Upper lobe of left lung (tissue), 4 donors: Measurements from ENCODE around the gene PMVK.

Experiments
- POLR2A ChIP-seq, 4 donors: fragments of 450-650 bp; IDR thresholded peaks; one replicate each; pipeline ENCODE4 v1.5.1; 2016 to 2017; ENCODE audit warnings: antibody characterized with exemption in 4 of 4, mild to moderate bottlenecking in 2 of 4
- TF ChIP-seq, protein P1 (sequence below), 6 experiments: fragments of 450-650 bp in 4 of 6; fragments of 200-600 bp in 2 of 6; sonication (generic) in 2 of 6; IDR thresholded peaks; one replicate each; pipeline ENCODE4 v1.5.1; 2016 to 2019; ENCODE audit warnings: antibody characterized with exemption in 6 of 6

- TF ChIP-seq, protein P1, sequence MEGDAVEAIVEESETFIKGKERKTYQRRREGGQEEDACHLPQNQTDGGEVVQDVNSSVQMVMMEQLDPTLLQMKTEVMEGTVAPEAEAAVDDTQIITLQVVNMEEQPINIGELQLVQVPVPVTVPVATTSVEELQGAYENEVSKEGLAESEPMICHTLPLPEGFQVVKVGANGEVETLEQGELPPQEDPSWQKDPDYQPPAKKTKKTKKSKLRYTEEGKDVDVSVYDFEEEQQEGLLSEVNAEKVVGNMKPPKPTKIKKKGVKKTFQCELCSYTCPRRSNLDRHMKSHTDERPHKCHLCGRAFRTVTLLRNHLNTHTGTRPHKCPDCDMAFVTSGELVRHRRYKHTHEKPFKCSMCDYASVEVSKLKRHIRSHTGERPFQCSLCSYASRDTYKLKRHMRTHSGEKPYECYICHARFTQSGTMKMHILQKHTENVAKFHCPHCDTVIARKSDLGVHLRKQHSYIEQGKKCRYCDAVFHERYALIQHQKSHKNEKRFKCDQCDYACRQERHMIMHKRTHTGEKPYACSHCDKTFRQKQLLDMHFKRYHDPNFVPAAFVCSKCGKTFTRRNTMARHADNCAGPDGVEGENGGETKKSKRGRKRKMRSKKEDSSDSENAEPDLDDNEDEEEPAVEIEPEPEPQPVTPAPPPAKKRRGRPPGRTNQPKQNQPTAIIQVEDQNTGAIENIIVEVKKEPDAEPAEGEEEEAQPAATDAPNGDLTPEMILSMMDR (IDR thresholded peaks at IDR 0.05): no peak
- no peak for TF ChIP-seq POLR2A (IDR thresholded peaks at IDR 0.05)
Observed at GRCh38 chr1:154884869-154885701, 51.4 kb downstream of the PMVK start.
